ENCODE measurements around the gene CLDN9.
A peak's percentile ranks its signal among the peaks of the same experiment; 100 is the strongest.

Gene CLDN9

GRCh38 chr16:3023669-3024478 is 11.2 kb downstream of the CLDN9 start, which contains the start of the genes HCFC1R1 and THOC6 (continued):
- TF ChIP-seq, protein P1, sequence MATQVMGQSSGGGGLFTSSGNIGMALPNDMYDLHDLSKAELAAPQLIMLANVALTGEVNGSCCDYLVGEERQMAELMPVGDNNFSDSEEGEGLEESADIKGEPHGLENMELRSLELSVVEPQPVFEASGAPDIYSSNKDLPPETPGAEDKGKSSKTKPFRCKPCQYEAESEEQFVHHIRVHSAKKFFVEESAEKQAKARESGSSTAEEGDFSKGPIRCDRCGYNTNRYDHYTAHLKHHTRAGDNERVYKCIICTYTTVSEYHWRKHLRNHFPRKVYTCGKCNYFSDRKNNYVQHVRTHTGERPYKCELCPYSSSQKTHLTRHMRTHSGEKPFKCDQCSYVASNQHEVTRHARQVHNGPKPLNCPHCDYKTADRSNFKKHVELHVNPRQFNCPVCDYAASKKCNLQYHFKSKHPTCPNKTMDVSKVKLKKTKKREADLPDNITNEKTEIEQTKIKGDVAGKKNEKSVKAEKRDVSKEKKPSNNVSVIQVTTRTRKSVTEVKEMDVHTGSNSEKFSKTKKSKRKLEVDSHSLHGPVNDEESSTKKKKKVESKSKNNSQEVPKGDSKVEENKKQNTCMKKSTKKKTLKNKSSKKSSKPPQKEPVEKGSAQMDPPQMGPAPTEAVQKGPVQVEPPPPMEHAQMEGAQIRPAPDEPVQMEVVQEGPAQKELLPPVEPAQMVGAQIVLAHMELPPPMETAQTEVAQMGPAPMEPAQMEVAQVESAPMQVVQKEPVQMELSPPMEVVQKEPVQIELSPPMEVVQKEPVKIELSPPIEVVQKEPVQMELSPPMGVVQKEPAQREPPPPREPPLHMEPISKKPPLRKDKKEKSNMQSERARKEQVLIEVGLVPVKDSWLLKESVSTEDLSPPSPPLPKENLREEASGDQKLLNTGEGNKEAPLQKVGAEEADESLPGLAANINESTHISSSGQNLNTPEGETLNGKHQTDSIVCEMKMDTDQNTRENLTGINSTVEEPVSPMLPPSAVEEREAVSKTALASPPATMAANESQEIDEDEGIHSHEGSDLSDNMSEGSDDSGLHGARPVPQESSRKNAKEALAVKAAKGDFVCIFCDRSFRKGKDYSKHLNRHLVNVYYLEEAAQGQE (tag by site-specific recombination; IDR thresholded peaks at IDR 0.05): 0 out of 2 replicates have a peak, but pooled peaks have one; percentile 15
- TF ChIP-seq SP7 (tag by site-specific recombination; IDR thresholded peaks at IDR 0.05) (peak; percentile 71), KLF16 (tag by site-specific recombination; IDR thresholded peaks at IDR 0.05) (peak; percentile 94), ZFP69B (tag by site-specific recombination; IDR thresholded peaks at IDR 0.05) (peak; percentile 85), ZNF184 (tag by site-specific recombination; IDR thresholded peaks at IDR 0.05) (0 out of 2 replicates have a peak, but pooled peaks have one; percentile 23), ZNF843 (tag by site-specific recombination; IDR thresholded peaks at IDR 0.05) (peak; percentile 88), ZNF76 (tag by site-specific recombination; IDR thresholded peaks at IDR 0.05; ENCODE audit: borderline replicate concordance, low read depth) (peak; percentile 100), ZNF391 (tag by site-specific recombination; IDR thresholded peaks at IDR 0.05; ENCODE audit: borderline replicate concordance, low read depth) (0 out of 2 replicates have a peak, but pooled peaks have one; percentile 39), ZNF341 (tag by site-specific recombination; IDR thresholded peaks at IDR 0.05; ENCODE audit: low read depth) (peak; percentile 49; the same call in 1 of the 2 replicates), ZNF112 (tag by site-specific recombination; IDR thresholded peaks at IDR 0.05) (no peak), KLF7 (tag by site-specific recombination; IDR thresholded peaks at IDR 0.05; ENCODE audit: borderline replicate concordance) (peak; percentile 58; the same call in 1 of the 2 replicates), ZNF530 (tag by site-specific recombination; IDR thresholded peaks at IDR 0.05; ENCODE audit: low read depth) (no peak), ZNF580 (tag by site-specific recombination; IDR thresholded peaks at IDR 0.05) (peak; percentile 83), ZBTB7A (tag by site-specific recombination; IDR thresholded peaks at IDR 0.05; ENCODE audit: low read depth) (peak; percentile 77), ZFHX2 (tag by site-specific recombination; conservative IDR thresholded peaks at IDR 0.05) (peak; percentile 31; the same call in 1 of the 2 replicates), TSHZ1 (tag by site-specific recombination; IDR thresholded peaks at IDR 0.05; ENCODE audit: borderline replicate concordance) (0 out of 2 replicates have a peak, but pooled peaks have one; percentile 39)
- TF ChIP-seq, protein P2, sequence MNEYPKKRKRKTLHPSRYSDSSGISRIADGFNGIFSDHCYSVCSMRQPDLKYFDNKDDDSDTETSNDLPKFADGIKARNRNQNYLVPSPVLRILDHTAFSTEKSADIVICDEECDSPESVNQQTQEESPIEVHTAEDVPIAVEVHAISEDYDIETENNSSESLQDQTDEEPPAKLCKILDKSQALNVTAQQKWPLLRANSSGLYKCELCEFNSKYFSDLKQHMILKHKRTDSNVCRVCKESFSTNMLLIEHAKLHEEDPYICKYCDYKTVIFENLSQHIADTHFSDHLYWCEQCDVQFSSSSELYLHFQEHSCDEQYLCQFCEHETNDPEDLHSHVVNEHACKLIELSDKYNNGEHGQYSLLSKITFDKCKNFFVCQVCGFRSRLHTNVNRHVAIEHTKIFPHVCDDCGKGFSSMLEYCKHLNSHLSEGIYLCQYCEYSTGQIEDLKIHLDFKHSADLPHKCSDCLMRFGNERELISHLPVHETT (tag by site-specific recombination; IDR thresholded peaks at IDR 0.05): peak; percentile 84
- TF ChIP-seq, protein P3, sequence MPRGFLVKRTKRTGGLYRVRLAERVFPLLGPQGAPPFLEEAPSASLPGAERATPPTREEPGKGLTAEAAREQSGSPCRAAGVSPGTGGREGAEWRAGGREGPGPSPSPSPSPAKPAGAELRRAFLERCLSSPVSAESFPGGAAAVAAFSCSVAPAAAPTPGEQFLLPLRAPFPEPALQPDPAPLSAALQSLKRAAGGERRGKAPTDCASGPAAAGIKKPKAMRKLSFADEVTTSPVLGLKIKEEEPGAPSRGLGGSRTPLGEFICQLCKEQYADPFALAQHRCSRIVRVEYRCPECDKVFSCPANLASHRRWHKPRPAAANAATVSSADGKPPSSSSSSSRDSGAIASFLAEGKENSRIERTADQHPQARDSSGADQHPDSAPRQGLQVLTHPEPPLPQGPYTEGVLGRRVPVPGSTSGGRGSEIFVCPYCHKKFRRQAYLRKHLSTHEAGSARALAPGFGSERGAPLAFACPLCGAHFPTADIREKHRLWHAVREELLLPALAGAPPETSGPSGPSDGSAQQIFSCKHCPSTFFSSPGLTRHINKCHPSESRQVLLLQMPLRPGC (tag by site-specific recombination; IDR thresholded peaks at IDR 0.05): peak; percentile 56; the same call in 1 of the 2 replicates
- TF ChIP-seq, protein P4, sequence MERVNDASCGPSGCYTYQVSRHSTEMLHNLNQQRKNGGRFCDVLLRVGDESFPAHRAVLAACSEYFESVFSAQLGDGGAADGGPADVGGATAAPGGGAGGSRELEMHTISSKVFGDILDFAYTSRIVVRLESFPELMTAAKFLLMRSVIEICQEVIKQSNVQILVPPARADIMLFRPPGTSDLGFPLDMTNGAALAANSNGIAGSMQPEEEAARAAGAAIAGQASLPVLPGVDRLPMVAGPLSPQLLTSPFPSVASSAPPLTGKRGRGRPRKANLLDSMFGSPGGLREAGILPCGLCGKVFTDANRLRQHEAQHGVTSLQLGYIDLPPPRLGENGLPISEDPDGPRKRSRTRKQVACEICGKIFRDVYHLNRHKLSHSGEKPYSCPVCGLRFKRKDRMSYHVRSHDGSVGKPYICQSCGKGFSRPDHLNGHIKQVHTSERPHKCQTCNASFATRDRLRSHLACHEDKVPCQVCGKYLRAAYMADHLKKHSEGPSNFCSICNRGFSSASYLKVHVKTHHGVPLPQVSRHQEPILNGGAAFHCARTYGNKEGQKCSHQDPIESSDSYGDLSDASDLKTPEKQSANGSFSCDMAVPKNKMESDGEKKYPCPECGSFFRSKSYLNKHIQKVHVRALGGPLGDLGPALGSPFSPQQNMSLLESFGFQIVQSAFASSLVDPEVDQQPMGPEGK (tag by site-specific recombination; IDR thresholded peaks at IDR 0.05): peak; percentile 65
- TF ChIP-seq, protein P5, sequence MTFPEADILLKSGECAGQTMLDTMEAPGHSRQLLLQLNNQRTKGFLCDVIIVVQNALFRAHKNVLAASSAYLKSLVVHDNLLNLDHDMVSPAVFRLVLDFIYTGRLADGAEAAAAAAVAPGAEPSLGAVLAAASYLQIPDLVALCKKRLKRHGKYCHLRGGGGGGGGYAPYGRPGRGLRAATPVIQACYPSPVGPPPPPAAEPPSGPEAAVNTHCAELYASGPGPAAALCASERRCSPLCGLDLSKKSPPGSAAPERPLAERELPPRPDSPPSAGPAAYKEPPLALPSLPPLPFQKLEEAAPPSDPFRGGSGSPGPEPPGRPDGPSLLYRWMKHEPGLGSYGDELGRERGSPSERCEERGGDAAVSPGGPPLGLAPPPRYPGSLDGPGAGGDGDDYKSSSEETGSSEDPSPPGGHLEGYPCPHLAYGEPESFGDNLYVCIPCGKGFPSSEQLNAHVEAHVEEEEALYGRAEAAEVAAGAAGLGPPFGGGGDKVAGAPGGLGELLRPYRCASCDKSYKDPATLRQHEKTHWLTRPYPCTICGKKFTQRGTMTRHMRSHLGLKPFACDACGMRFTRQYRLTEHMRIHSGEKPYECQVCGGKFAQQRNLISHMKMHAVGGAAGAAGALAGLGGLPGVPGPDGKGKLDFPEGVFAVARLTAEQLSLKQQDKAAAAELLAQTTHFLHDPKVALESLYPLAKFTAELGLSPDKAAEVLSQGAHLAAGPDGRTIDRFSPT (tag by site-specific recombination; IDR thresholded peaks at IDR 0.05): peak; percentile 65
- TF ChIP-seq, protein P6, sequence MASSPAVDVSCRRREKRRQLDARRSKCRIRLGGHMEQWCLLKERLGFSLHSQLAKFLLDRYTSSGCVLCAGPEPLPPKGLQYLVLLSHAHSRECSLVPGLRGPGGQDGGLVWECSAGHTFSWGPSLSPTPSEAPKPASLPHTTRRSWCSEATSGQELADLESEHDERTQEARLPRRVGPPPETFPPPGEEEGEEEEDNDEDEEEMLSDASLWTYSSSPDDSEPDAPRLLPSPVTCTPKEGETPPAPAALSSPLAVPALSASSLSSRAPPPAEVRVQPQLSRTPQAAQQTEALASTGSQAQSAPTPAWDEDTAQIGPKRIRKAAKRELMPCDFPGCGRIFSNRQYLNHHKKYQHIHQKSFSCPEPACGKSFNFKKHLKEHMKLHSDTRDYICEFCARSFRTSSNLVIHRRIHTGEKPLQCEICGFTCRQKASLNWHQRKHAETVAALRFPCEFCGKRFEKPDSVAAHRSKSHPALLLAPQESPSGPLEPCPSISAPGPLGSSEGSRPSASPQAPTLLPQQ (tag by site-specific recombination; IDR thresholded peaks at IDR 0.05): peak; percentile 94

All from HEK293 (cell line).